Erythroblast (primary cell): Measurements from ENCODE around the gene RNF149.

Source experiments
- GATA1 ChIP-seq: IDR thresholded peaks from 2 replicates; pipeline ENCODE4 v1.6.1; 2011; ENCODE audit warnings: low read depth, mild to moderate bottlenecking, control low read depth, low read length, moderate library complexity
- POLR2A ChIP-seq: IDR thresholded peaks from 2 replicates; pipeline ENCODE4 v1.6.1; 2011; ENCODE audit warnings: mild to moderate bottlenecking, low read length

DNA sequence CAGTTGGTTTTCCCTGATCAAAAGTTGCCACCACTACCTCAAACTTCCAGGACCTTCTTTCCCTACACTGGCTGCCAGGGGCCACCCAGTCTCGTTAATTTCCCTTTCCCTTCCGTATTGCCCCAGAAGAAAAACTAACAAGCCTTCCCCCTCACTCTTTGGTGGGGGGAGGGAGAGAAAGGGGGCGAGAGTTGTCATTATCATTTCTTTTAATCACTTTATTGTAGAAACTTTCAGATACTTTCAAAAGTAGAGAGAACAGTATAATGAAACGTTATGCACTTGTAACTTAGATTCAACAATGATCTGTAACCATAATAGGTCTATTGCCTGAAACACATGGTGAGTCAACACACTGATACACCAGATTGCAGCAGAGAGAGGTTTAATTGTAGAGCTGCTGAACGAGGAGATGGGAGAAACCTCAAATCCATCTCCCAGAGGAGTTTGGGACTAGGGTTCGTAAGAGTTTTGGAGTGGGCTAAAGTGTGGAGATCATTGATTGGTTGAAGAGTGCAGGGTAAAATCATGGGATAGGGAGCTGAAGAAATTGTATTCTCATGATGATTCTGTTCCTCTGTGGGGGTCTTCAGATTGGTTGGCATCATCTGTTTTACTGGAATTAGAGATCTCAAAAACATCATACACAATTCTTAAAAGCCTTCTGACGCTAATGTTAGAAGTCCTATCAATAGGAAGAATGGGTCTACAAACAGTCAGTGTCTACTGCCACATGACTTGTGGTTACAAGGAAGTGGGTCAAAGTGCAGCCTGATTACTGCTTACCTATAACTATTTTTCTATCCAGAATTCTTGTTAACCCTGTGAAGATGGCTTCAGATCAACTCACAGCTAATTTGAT, 2.6 kb upstream of the RNF149 start:
- no peak for TF ChIP-seq POLR2A
- TF ChIP-seq GATA1 = no peak
